Panc1 (cell line): ENCODE results near the gene LPP. TPM values are rescaled to one million over a fixed set of nuclear protein-coding genes. Genes with fewer than 3 reads are reported as not detected.

ENCODE experiments used
- ATAC-seq: fragments of 200-7000 bp; cut with Tn5 transposase; 2 replicates; pipeline ENCODE4 v1.9.1; 2020; ENCODE audit warnings: mild to moderate bottlenecking, moderate library complexity
- BruUV-seq: library from RNA; stranded (reverse); fragments of 400-500 nt; replicated peaks from 2 replicates; lab custom pipeline; 2021; lab: Mats Ljungman, UMichigan
- CTCF ChIA-PET: fragments of 300-600 bp; sonication (Branson Sonifier 250); formaldehyde crosslinking; loops from one replicate; lab custom pipeline; 2022; ENCODE audit warnings: antibody characterized with exemption; lab: Charles Lee
- POLR2A ChIA-PET: fragments of 300-600 bp; sonication (Branson Sonifier 250); formaldehyde crosslinking; loops from one replicate; lab custom pipeline; 2022; ENCODE audit warnings: antibody characterized with exemption; lab: Charles Lee
- DNase-seq: peaks from one replicate; pipeline ENCODE4 v3.0.0-alpha.2; 2010; ENCODE audit warnings: low read depth, low spot score
- H3K27ac ChIP-seq: 2 replicates; pipeline ENCODE4 v1.5.1; 2011; ENCODE audit warnings: mild to moderate bottlenecking, low read length, inconsistent platforms
- H3K27me3 ChIP-seq: fragments of 200-500 bp; sonication (Bioruptor generic); 2 replicates; pipeline ENCODE4 v1.6.0; 2014; ENCODE audit warnings: low read length, inconsistent platforms; ENCODE audit not compliant: control insufficient read depth, insufficient read depth
- H3K36me3 ChIP-seq: fragments of 200-500 bp; sonication (Bioruptor generic); 2 replicates; pipeline ENCODE4 v1.5.1; 2014; ENCODE audit warnings: inconsistent platforms, mild to moderate bottlenecking, low read length, moderate library complexity; ENCODE audit not compliant: control insufficient read depth, insufficient read depth
- H3K4me1 ChIP-seq: 2 replicates; pipeline ENCODE4 v1.5.1; 2011; ENCODE audit warnings: inconsistent platforms, mild to moderate bottlenecking, low read length, moderate library complexity; ENCODE audit not compliant: control insufficient read depth, insufficient read depth
- H3K4me3 ChIP-seq, 2 experiments: 2 replicates each; pipeline ENCODE4 v1.5.1; 2011 to 2012; ENCODE audit warnings: low read depth in 2 of 2, low read length in 2 of 2, mild to moderate bottlenecking in 2 of 2, inconsistent platforms in 1 of 2, moderate library complexity in 1 of 2
- H3K9me3 ChIP-seq: fragments of 200-500 bp; sonication (Bioruptor generic); 2 replicates; pipeline ENCODE4 v1.5.1; 2014; ENCODE audit warnings: low read depth, mild to moderate bottlenecking, inconsistent platforms, low read length, moderate library complexity; ENCODE audit not compliant: control insufficient read depth, insufficient read depth
- POLR2AphosphoS5 ChIP-seq: IDR thresholded peaks from 2 replicates; pipeline ENCODE4 v1.6.1; 2012; ENCODE audit warnings: mild to moderate bottlenecking, low read depth, low read length, moderate library complexity
- SIN3A ChIP-seq: IDR thresholded peaks from 2 replicates; pipeline ENCODE4 v1.6.1; 2012; ENCODE audit warnings: low read depth, mild to moderate bottlenecking, low read length, moderate library complexity, borderline replicate concordance; ENCODE audit not compliant: insufficient read depth
- TCF7L2 ChIP-seq: IDR thresholded peaks from 2 replicates; pipeline ENCODE4 v1.6.1; 2011; ENCODE audit warnings: mild to moderate bottlenecking, low read depth, low read length, inconsistent platforms
- in situ Hi-C: cut with HindIII; loops from 2 replicates; pipeline ENCODE4 v1.10.0; 2016; ENCODE audit warnings: low sequenced_read_pairs, low pct_unique_long_range_greater_than_20kb
- intact Hi-C: fragments of 100-400 bp; cut with micrococcal nuclease; formaldehyde crosslinking; loops from one replicate; pipeline ENCODE4 v1.10.0; 2022; ENCODE audit not compliant: unreplicated experiment
- total RNA-seq: library from RNA; stranded (reverse); gene quantifications from one replicate; pipeline ENCODE4 v1.2.1, GENCODE V29; 2021; ENCODE audit not compliant: unreplicated experiment
- TF ChIP-seq, protein P1 (sequence below), 2 experiments: IDR thresholded peaks; 2 replicates each; pipeline ENCODE4 v1.6.1; 2011 to 2012; ENCODE audit warnings: low read depth in 2 of 2, control low read depth in 1 of 2, low read length in 1 of 2, mild to moderate bottlenecking in 1 of 2, moderate library complexity in 1 of 2; ENCODE audit not compliant: insufficient read depth in 1 of 2
- TF ChIP-seq, protein P2 (sequence below): fragments of 450-650 bp; IDR thresholded peaks from 2 replicates; pipeline ENCODE4 v1.5.1; 2017; ENCODE audit warnings: mild to moderate bottlenecking

LPP gene
- total RNA-seq, 1 experiment from 2014 or later, result 90.0 TPM

DNA sequence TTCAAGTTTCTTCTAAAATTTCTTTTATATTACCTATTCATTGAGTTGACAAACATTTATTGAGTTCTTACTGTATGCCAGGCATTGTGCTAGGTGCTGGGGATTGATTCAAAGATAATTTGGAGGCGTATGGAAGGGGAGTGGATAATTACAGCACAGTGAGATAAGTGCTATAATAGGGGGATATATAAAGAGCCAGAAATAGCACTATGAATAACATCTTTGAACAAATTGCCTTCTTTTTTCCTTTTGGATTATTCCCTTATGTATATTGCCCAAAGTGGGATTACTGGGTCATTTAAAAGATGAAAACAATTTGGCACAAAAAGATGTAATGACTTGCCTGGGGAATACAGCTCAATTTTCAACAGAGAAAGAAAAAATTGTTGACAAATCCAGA lies 64.6 kb downstream of the LPP start:
- DNase-seq, result no peak
- H3K4me3 ChIP-seq, result no peak overlapping the region
- TF ChIP-seq POLR2AphosphoS5 (no peak), SIN3A (no peak), TCF7L2 (no peak)
- TF ChIP-seq, protein P1, sequence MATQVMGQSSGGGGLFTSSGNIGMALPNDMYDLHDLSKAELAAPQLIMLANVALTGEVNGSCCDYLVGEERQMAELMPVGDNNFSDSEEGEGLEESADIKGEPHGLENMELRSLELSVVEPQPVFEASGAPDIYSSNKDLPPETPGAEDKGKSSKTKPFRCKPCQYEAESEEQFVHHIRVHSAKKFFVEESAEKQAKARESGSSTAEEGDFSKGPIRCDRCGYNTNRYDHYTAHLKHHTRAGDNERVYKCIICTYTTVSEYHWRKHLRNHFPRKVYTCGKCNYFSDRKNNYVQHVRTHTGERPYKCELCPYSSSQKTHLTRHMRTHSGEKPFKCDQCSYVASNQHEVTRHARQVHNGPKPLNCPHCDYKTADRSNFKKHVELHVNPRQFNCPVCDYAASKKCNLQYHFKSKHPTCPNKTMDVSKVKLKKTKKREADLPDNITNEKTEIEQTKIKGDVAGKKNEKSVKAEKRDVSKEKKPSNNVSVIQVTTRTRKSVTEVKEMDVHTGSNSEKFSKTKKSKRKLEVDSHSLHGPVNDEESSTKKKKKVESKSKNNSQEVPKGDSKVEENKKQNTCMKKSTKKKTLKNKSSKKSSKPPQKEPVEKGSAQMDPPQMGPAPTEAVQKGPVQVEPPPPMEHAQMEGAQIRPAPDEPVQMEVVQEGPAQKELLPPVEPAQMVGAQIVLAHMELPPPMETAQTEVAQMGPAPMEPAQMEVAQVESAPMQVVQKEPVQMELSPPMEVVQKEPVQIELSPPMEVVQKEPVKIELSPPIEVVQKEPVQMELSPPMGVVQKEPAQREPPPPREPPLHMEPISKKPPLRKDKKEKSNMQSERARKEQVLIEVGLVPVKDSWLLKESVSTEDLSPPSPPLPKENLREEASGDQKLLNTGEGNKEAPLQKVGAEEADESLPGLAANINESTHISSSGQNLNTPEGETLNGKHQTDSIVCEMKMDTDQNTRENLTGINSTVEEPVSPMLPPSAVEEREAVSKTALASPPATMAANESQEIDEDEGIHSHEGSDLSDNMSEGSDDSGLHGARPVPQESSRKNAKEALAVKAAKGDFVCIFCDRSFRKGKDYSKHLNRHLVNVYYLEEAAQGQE (IDR thresholded peaks at IDR 0.05; ENCODE audit: insufficient read depth in 1 of 2, low read depth in 2 of 2, low read length in 1 of 2), result no peak
- TF ChIP-seq, protein P2, sequence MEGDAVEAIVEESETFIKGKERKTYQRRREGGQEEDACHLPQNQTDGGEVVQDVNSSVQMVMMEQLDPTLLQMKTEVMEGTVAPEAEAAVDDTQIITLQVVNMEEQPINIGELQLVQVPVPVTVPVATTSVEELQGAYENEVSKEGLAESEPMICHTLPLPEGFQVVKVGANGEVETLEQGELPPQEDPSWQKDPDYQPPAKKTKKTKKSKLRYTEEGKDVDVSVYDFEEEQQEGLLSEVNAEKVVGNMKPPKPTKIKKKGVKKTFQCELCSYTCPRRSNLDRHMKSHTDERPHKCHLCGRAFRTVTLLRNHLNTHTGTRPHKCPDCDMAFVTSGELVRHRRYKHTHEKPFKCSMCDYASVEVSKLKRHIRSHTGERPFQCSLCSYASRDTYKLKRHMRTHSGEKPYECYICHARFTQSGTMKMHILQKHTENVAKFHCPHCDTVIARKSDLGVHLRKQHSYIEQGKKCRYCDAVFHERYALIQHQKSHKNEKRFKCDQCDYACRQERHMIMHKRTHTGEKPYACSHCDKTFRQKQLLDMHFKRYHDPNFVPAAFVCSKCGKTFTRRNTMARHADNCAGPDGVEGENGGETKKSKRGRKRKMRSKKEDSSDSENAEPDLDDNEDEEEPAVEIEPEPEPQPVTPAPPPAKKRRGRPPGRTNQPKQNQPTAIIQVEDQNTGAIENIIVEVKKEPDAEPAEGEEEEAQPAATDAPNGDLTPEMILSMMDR, result no peak
- intact Hi-C loops, result no loop called here
- 0 out of 2 replicates have a peak, but pooled peaks cover 4% of the 10 kb centered on the region for H3K4me1 ChIP-seq
- in situ Hi-C loops, result no loop called here
- no peaks in the 10 kb centered on the region for H3K9me3 ChIP-seq
- no TSS peak for BruUV-seq
- CTCF ChIA-PET, result no interaction called here
- H3K36me3 ChIP-seq, result no peaks in the 10 kb centered on the region
- no peak overlapping the region for H3K27ac ChIP-seq
- ATAC-seq, result no peak
- no peaks in the 10 kb centered on the region for H3K27me3 ChIP-seq
- POLR2A ChIA-PET, result no interaction called here

DNA sequence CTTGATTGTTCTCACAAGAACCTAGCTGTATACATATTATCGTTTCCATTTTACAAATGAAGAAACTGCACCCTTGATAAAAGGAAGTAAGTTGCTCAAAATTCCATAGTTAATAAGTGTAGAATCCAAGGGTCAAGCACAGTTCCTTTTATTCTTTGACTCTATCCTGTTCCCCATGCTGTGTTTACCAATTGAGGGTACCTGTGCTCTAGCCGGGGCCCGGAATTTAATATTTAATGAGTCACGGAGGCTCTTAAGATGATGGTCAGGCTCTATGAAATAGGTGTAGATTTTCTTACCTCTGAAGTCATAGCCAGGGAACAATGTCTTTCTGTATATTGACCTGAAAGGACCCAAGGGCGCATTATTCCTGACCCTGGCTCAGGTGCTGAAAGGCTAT lies 65.2 kb downstream of the LPP start:
- in situ Hi-C loops (no loop called here), intact Hi-C loops (no loop called here)
- ChIA-PET CTCF (no interaction called here), POLR2A (no interaction called here)
- 0 out of 2 replicates have a peak, but pooled peaks cover 4% of the 10 kb centered on the region for H3K4me1 ChIP-seq
- ATAC-seq, result no peak
- TF ChIP-seq, protein P1 (IDR thresholded peaks at IDR 0.05; ENCODE audit: insufficient read depth in 1 of 2, low read depth in 2 of 2, low read length in 1 of 2), result no peak
- TF ChIP-seq TCF7L2 (no peak), POLR2AphosphoS5 (no peak), SIN3A (no peak)
- TF ChIP-seq, protein P2, result no peak
- H3K9me3 ChIP-seq, result no peaks in the 10 kb centered on the region
- DNase-seq, result no peak
- no peak overlapping the region for H3K4me3 ChIP-seq
- no peaks in the 10 kb centered on the region for H3K27me3 ChIP-seq
- H3K36me3 ChIP-seq, result no peaks in the 10 kb centered on the region
- H3K27ac ChIP-seq, result no peak overlapping the region
- no TSS peak for BruUV-seq
